IMR-90 (cell line): ENCODE data around the gene NPPC. TPM values are rescaled to one million over a fixed set of nuclear protein-coding genes. Genes with fewer than 3 reads are reported as not detected.

Experiments
- ATAC-seq: fragments of 200-7000 bp; cut with Tn5 transposase; 2 replicates; pipeline ENCODE4 v1.9.1; 2020; ENCODE audit warnings: low read depth, mild to moderate bottlenecking, moderate library complexity
- BruUV-seq: library from RNA; stranded (reverse); fragments of 400-500 nt; replicated peaks from 2 replicates; lab custom pipeline; 2021; lab: Mats Ljungman, UMichigan
- CTCF ChIA-PET: fragments of 300-600 bp; formaldehyde crosslinking; extraction: SDS; loops from one replicate; lab custom pipeline; 2021; ENCODE audit warnings: antibody characterized with exemption; lab: Yijun Ruan, JAX
- POLR2A ChIA-PET: fragments of 300-600 bp; sonication (Branson Sonifier 250); formaldehyde crosslinking; loops from one replicate; lab custom pipeline; 2022; ENCODE audit warnings: antibody characterized with exemption; ENCODE audit not compliant: unreplicated experiment; lab: Charles Lee
- DNase-seq: peaks from one replicate; pipeline ENCODE4 v3.0.0; 2013
- H2AFZ ChIP-seq: replicated peaks from 2 replicates; pipeline ENCODE3; 2013; ENCODE audit warnings: low read length, mild to moderate bottlenecking; ENCODE audit not compliant: poor library complexity
- H2AK5ac ChIP-seq: 2 replicates; pipeline ENCODE4 v1.6.1; 2013; ENCODE audit warnings: low read depth, low read length, inconsistent platforms
- H2AK9ac ChIP-seq: replicated peaks from 2 replicates; pipeline ENCODE3; 2013; ENCODE audit warnings: mild to moderate bottlenecking, low read depth, low read length, moderate library complexity; ENCODE audit not compliant: poor library complexity
- H2BK120ac ChIP-seq: 2 replicates; pipeline ENCODE4 v1.6.1; 2013; ENCODE audit warnings: low read depth, low read length, inconsistent platforms
- H2BK15ac ChIP-seq: 3 replicates; pipeline ENCODE4 v1.6.1; 2013; ENCODE audit warnings: low read depth, low read length, inconsistent platforms
- H2BK20ac ChIP-seq: 2 replicates; pipeline ENCODE4 v1.6.1; 2013; ENCODE audit warnings: low read depth, mild to moderate bottlenecking, inconsistent platforms, low read length, moderate library complexity
- H2BK5ac ChIP-seq: 2 replicates; pipeline ENCODE4 v1.6.1; 2013; ENCODE audit warnings: mild to moderate bottlenecking, low read depth, low read length, inconsistent platforms; ENCODE audit not compliant: poor library complexity, severe bottlenecking
- H3K14ac ChIP-seq: replicated peaks from 2 replicates; pipeline ENCODE4 v1.6.1; 2013; ENCODE audit warnings: low read depth, low read length, inconsistent platforms
- H3K18ac ChIP-seq: 2 replicates; pipeline ENCODE4 v1.6.1; 2013; ENCODE audit warnings: low read depth, low read length, control low read depth
- H3K23ac ChIP-seq: 2 replicates; pipeline ENCODE4 v1.6.1; 2013; ENCODE audit warnings: low read depth, low read length, inconsistent platforms
- H3K27ac ChIP-seq: 2 replicates; pipeline ENCODE4 v1.5.1; 2013; ENCODE audit warnings: mild to moderate bottlenecking, control low read depth, low read length; ENCODE audit not compliant: insufficient read depth
- H3K27me3 ChIP-seq: 2 replicates; pipeline ENCODE4 v1.6.1; 2013; ENCODE audit warnings: low read length; ENCODE audit not compliant: control insufficient read depth, insufficient read depth
- H3K36me3 ChIP-seq: 2 replicates; pipeline ENCODE4 v1.6.1; 2013; ENCODE audit warnings: low read length, mixed read lengths; ENCODE audit not compliant: control insufficient read depth, insufficient read depth
- H3K4ac ChIP-seq: 2 replicates; pipeline ENCODE4 v1.6.1; 2013; ENCODE audit warnings: low read depth, low read length, inconsistent platforms
- H3K4me1 ChIP-seq: 2 replicates; pipeline ENCODE4 v1.6.1; 2013; ENCODE audit warnings: low read length, mixed read lengths; ENCODE audit not compliant: control insufficient read depth, insufficient read depth
- H3K4me2 ChIP-seq: 2 replicates; pipeline ENCODE4 v1.6.1; 2013; ENCODE audit warnings: low read depth, mild to moderate bottlenecking, control low read depth, low read length, moderate library complexity
- H3K4me3 ChIP-seq: 2 replicates; pipeline ENCODE4 v1.5.1; 2013; ENCODE audit warnings: low read depth, mild to moderate bottlenecking, control low read depth, low read length, moderate library complexity; ENCODE audit not compliant: insufficient read depth
- H3K56ac ChIP-seq: 2 replicates; pipeline ENCODE4 v1.6.1; 2013; ENCODE audit warnings: low read length, inconsistent platforms; ENCODE audit not compliant: insufficient read depth; ENCODE audit errors: extremely low read depth
- H3K79me1 ChIP-seq, 2 experiments: 2 replicates each; pipeline ENCODE4 v1.6.1; 2013; ENCODE audit warnings: low read length in 2 of 2, inconsistent platforms in 1 of 2, low read depth in 1 of 2
- H3K9ac ChIP-seq: 2 replicates; pipeline ENCODE4 v1.6.1; 2013; ENCODE audit warnings: low read depth, low read length, control low read depth
- H3K9me1 ChIP-seq: 2 replicates; pipeline ENCODE4 v1.6.1; 2013; ENCODE audit warnings: low read length, inconsistent platforms; ENCODE audit not compliant: insufficient read depth
- H3K9me3 ChIP-seq: 2 replicates; pipeline ENCODE4 v1.6.1; 2013; ENCODE audit warnings: low read length; ENCODE audit not compliant: control insufficient read depth, insufficient read depth
- H4K20me1 ChIP-seq: 2 replicates; pipeline ENCODE4 v1.6.1; 2013; ENCODE audit warnings: low read length, inconsistent platforms; ENCODE audit not compliant: insufficient read depth
- H4K5ac ChIP-seq: 2 replicates; pipeline ENCODE4 v1.6.1; 2013; ENCODE audit warnings: mild to moderate bottlenecking, low read depth, low read length, control low read depth
- H4K8ac ChIP-seq, 2 experiments: 2 replicates each; pipeline ENCODE4 v1.6.1; 2013; ENCODE audit warnings: low read depth in 2 of 2, low read length in 2 of 2, control low read depth in 1 of 2, inconsistent platforms in 1 of 2
- H4K91ac ChIP-seq: 2 replicates; pipeline ENCODE4 v1.6.1; 2013; ENCODE audit warnings: low read depth, low read length, inconsistent platforms; ENCODE audit not compliant: insufficient read depth
- BHLHE40 ChIP-seq: fragments of 150-350 bp; IDR thresholded peaks from 2 replicates; pipeline ENCODE4 v1.6.1; 2016; ENCODE audit warnings: mild to moderate bottlenecking, low read depth, low read length
- MAFK ChIP-seq: IDR thresholded peaks from 2 replicates; pipeline ENCODE4 v1.6.1; 2012; ENCODE audit warnings: low read depth, low read length, improper control_type of control experiment
- MAZ ChIP-seq: IDR thresholded peaks from 2 replicates; pipeline ENCODE4 v1.6.1; 2012; ENCODE audit warnings: low read depth, mild to moderate bottlenecking, low read length, improper control_type of control experiment, moderate library complexity, borderline replicate concordance
- NFE2L2 ChIP-seq: fragments of 150-350 bp; IDR thresholded peaks from 2 replicates; pipeline ENCODE4 v1.6.1; 2016; ENCODE audit warnings: low read depth, mild to moderate bottlenecking, low read length
- POLR2A ChIP-seq: IDR thresholded peaks from 2 replicates; pipeline ENCODE4 v1.6.1; 2012; ENCODE audit warnings: mild to moderate bottlenecking, low read depth, low read length
- RAD21 ChIP-seq: IDR thresholded peaks from 2 replicates; pipeline ENCODE4 v1.6.1; 2012; ENCODE audit warnings: low read length, improper control_type of control experiment
- RCOR1 ChIP-seq: IDR thresholded peaks from 2 replicates; pipeline ENCODE4 v1.6.1; 2012; ENCODE audit warnings: mild to moderate bottlenecking, low read length, improper control_type of control experiment; ENCODE audit not compliant: insufficient replicate concordance
- RFX5 ChIP-seq: IDR thresholded peaks from 2 replicates; pipeline ENCODE4 v1.8.0; 2012; ENCODE audit warnings: low read depth, mild to moderate bottlenecking, low read length, moderate library complexity
- SMC3 ChIP-seq: fragments of 150-350 bp; IDR thresholded peaks from 2 replicates; pipeline ENCODE4 v1.6.1; 2016; ENCODE audit warnings: low read depth, mild to moderate bottlenecking, antibody characterized with exemption, low read length, moderate library complexity
- WGBS, 2 experiments: methylation state at CpG; one replicate each; pipeline versions ENCODE4 v1.1.5 to v1.1.7; 2013; ENCODE audit warnings: missing lambda C conversion rate in 2 of 2; ENCODE audit not compliant: insufficient read length in 1 of 2; ENCODE audit errors: extremely low coverage in 2 of 2; 5-methylcytosine and 5-hydroxymethylcytosine counted together
- dilution Hi-C: fragments of 300-500 bp; cut with HindIII; formaldehyde crosslinking; loops from one replicate; pipeline ENCODE4 v1.14.3; 2018; ENCODE audit warnings: low sequenced_read_pairs; ENCODE audit not compliant: unreplicated experiment
- in situ Hi-C: fragments of 300-500 bp; cut with MboI; formaldehyde crosslinking; loops from 3 replicates; pipeline ENCODE4 v1.14.3; 2019; ENCODE audit warnings: low sequenced_read_pairs, inconsistent platforms, mixed read lengths
- intact Hi-C: fragments of 100-400 bp; cut with micrococcal nuclease; formaldehyde crosslinking; loops from 2 replicates; pipeline ENCODE4 v1.10.0; 2022
- polyA plus RNA-seq, 3 experiments: library from polyadenylated mRNA; depleted of rRNA; stranded (reverse); fragments of >200 nt; gene quantifications; 2 replicates each; pipeline ENCODE4 v1.2.3, GENCODE V29; 2012; ENCODE audit warnings: low replicate concordance in 1 of 3
- total RNA-seq: library from RNA; depleted of rRNA; stranded (reverse); fragments of >200 nt; gene quantifications from 2 replicates; pipeline ENCODE4 v1.2.3, GENCODE V29; 2012
- TF ChIP-seq, protein P1 (sequence below): fragments of 150-350 bp; IDR thresholded peaks from 2 replicates; pipeline ENCODE4 v1.6.1; 2016; ENCODE audit warnings: low read depth, mild to moderate bottlenecking, low read length, moderate library complexity, borderline replicate concordance
- TF ChIP-seq, protein P2 (sequence below): conservative IDR thresholded peaks from 2 replicates; pipeline ENCODE4 v1.5.1; 2012; ENCODE audit warnings: mild to moderate bottlenecking, low read depth, low read length, improper control_type of control experiment

The NPPC gene
- total and polyA plus RNA-seq, 2 of the 4 experiments (the other 2 are of a cell fraction), result 0.22 to 0.36 TPM

DNA sequence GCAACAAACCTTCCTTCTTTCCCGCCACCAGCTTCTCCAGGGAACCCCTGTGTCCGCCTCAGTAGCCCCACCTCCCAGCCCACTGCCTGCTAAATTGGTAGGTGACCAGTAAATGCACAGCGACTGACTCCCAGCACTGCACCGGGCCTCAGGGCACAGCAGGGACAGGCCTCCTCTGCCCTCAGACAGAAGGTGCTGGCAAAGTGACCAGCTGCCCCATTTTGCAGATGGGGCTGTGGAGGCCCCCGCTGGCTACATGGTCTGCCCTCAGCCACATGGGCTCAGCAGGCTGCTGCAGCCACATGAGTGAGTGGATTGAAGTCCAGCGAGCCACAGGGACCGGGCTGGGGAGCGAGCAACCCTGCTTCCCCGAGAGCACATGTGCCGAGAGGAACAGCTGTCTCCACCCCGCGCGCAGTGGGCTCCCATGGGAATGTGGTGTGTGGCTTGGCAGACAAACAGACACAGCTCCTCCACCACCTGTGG lies 7.8 kb upstream of the NPPC start:
- Histone ChIP-seq H2BK120ac (no peak overlapping the region), H2AK5ac (no peak overlapping the region), H3K23ac (no peak overlapping the region), H4K20me1 (no peaks in the 10 kb centered on the region), H3K4ac (no peak overlapping the region), H3K4me3 (no peak overlapping the region), H3K14ac (no peak overlapping the region), H2BK15ac (no peak overlapping the region), H3K79me1 (no peaks in the 10 kb centered on the region), H4K8ac (no peak overlapping the region), H3K36me3 (no peaks in the 10 kb centered on the region), H2BK5ac (no peak overlapping the region), H3K9ac (no peak overlapping the region), H3K27ac (no peak overlapping the region), H4K5ac (no peak overlapping the region), H3K4me2 (no peak overlapping the region), H2AK9ac (no peak overlapping the region), H3K9me1 (no peaks in the 10 kb centered on the region; the same call in 1 of the 2 replicates), H3K4me1 (no peaks in the 10 kb centered on the region), H2BK20ac (no peak overlapping the region), H4K91ac (no peak overlapping the region), H3K56ac (no peak overlapping the region), H3K9me3 (no peaks in the 10 kb centered on the region), H3K18ac (no peak overlapping the region), H2AFZ (no peak overlapping the region), H3K27me3 (peaks cover 54% of the 10 kb centered on the region)
- ATAC-seq (no peak), DNase-seq (no peak)
- ChIA-PET CTCF (interaction anchor here (1.5 kb wide), 1 partner anchor 9 kb away, joined by 3 read pairs; no protein-coding TSS in a partner anchor), POLR2A (no interaction called here)
- TF ChIP-seq RCOR1, result no peak
- TF ChIP-seq, protein P1, sequence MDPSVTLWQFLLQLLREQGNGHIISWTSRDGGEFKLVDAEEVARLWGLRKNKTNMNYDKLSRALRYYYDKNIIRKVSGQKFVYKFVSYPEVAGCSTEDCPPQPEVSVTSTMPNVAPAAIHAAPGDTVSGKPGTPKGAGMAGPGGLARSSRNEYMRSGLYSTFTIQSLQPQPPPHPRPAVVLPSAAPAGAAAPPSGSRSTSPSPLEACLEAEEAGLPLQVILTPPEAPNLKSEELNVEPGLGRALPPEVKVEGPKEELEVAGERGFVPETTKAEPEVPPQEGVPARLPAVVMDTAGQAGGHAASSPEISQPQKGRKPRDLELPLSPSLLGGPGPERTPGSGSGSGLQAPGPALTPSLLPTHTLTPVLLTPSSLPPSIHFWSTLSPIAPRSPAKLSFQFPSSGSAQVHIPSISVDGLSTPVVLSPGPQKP, result no peak
- TF ChIP-seq BHLHE40, result no peak
- TF ChIP-seq SMC3, result no peak
- TF ChIP-seq RFX5, result no peak
- no peak for TF ChIP-seq POLR2A
- TF ChIP-seq, protein P2, sequence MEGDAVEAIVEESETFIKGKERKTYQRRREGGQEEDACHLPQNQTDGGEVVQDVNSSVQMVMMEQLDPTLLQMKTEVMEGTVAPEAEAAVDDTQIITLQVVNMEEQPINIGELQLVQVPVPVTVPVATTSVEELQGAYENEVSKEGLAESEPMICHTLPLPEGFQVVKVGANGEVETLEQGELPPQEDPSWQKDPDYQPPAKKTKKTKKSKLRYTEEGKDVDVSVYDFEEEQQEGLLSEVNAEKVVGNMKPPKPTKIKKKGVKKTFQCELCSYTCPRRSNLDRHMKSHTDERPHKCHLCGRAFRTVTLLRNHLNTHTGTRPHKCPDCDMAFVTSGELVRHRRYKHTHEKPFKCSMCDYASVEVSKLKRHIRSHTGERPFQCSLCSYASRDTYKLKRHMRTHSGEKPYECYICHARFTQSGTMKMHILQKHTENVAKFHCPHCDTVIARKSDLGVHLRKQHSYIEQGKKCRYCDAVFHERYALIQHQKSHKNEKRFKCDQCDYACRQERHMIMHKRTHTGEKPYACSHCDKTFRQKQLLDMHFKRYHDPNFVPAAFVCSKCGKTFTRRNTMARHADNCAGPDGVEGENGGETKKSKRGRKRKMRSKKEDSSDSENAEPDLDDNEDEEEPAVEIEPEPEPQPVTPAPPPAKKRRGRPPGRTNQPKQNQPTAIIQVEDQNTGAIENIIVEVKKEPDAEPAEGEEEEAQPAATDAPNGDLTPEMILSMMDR, result no peak
- TF ChIP-seq NFE2L2, result no peak
- no peak for TF ChIP-seq MAZ
- no peak for TF ChIP-seq MAFK
- no peak for TF ChIP-seq RAD21
- dilution Hi-C loops (no loop called here), in situ Hi-C loops (loop anchor here (5.0 kb wide), 1 partner anchor 193 kb away; no protein-coding TSS in a partner anchor), intact Hi-C loops (no loop called here)
- 100% methylated on average over 1 of the region's 13 CpGs; no CpG with 5 or more reads in 1 of the 2 experiments for WGBS, 2 experiments
- BruUV-seq, result no TSS peak
